Measurements from ENCODE around the gene SGMS1. TPM values are rescaled to one million over a fixed set of nuclear protein-coding genes. Genes with fewer than 3 reads are reported as not detected.

SGMS1 gene
- total RNA-seq, 4 donors from 2014 or later = 64.3 to 132 (median 87.0) TPM

DNA sequence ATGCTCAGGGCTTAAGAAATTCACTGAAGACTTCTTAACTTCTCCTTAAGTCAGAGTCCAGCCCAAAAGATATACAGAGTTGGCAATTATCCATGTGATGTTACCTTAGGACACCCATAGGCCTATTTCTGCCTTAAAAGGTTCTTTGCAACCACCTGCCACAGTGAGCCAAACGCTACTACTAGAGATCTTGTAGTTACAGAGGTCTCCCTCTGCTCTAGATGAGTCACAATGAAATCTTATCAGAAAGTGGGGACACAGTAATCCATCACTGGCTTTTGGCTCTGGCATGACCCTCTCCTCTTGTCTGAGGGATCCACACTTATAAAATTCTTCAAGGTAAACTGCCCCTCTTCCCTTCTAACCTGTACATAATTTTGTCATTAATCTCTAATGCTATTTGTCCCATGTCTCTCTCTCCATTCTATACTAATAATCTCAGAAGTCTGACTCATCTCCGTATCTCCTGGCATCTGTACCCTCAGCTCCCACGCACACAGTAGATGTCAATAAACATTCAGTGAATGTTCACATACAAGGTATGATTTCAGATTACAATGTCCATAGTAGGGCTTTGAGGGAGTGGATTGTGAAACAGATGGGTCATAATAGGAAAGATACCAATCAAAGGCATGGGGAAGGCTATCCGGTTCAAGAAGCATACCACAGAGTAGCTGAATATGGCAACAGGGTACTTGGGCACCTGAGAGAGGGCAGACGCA lies 112.1 kb downstream of the SGMS1 start:
- no peaks in the 10 kb centered on the region for H3K27me3 ChIP-seq
- no peak for DNase-seq (ENCODE audit: extremely low spot score)
- H3K27ac ChIP-seq (replicated peaks in 1 of 4) = peak overlapping the region; percentile 1 to 37 (median 15)
- H3K36me3 ChIP-seq = no peaks in the 10 kb centered on the region
- peaks cover 35 to 64% (median 51%) of the 10 kb centered on the region in 4 donors for H3K4me1 ChIP-seq
- no peak overlapping the region for H3K4me3 ChIP-seq
- 51% methylated on average over 5 of the region's 5 CpGs for WGBS
- TF ChIP-seq, protein P1, sequence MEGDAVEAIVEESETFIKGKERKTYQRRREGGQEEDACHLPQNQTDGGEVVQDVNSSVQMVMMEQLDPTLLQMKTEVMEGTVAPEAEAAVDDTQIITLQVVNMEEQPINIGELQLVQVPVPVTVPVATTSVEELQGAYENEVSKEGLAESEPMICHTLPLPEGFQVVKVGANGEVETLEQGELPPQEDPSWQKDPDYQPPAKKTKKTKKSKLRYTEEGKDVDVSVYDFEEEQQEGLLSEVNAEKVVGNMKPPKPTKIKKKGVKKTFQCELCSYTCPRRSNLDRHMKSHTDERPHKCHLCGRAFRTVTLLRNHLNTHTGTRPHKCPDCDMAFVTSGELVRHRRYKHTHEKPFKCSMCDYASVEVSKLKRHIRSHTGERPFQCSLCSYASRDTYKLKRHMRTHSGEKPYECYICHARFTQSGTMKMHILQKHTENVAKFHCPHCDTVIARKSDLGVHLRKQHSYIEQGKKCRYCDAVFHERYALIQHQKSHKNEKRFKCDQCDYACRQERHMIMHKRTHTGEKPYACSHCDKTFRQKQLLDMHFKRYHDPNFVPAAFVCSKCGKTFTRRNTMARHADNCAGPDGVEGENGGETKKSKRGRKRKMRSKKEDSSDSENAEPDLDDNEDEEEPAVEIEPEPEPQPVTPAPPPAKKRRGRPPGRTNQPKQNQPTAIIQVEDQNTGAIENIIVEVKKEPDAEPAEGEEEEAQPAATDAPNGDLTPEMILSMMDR (IDR thresholded peaks at IDR 0.05) = no peak
- TF ChIP-seq EP300 (IDR thresholded peaks at IDR 0.05) (no peak), POLR2A (IDR thresholded peaks at IDR 0.05; ENCODE audit: low read depth) (no peak), POLR2AphosphoS5 (IDR thresholded peaks at IDR 0.05) (no peak)
- H3K9me3 ChIP-seq = no peaks in the 10 kb centered on the region
- intact Hi-C loops (cut with DNase I) = no loop called here

DNA sequence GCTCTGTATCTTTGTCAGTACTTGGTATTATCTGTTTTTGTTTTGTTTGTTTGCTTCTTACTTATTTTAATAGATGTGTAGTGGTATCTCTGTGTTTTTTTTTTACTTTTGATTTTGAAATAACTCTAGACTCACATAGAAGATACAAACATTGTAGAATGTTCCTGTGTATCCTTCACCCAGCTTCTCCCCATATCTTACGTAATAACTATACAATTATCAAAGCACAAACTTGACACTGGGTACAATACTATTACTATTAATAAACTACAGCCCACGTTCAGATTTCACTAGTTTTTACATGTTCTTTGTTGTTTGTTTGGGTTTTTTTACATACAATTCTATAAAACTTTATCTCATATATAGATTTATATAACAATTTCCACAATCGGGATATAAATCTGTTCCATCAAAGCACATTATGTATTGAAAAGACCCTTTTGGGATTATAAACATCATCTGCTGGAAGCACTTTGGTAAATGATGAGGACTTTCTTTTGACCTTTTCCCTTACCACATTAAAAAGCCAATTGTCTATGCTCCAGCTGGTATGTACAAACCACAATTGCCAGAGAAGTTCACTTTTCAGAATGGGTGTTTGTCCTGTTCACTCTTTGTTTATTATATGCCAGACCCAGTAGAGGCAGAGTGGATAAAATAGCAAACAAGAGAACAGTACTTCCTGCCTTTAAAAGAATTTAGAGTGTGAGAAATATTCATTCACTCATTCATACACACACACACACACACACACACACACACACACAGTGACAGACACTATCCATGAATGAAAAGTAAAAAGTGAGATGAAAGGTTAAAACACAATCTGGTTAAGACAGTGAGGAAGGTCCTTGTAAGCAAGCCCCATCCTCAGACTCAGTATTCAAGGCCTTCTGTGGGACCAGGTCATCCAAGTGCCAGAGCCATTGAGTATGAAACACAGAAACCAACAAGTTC lies 113.0 kb downstream of the SGMS1 start:
- 82% methylated on average over 3 of the region's 3 CpGs for WGBS
- intact Hi-C loops (cut with DNase I) = no loop called here
- H3K9me3 ChIP-seq = no peaks in the 10 kb centered on the region
- no peaks in the 10 kb centered on the region for H3K27me3 ChIP-seq
- H3K4me3 ChIP-seq = no peak overlapping the region
- no peak overlapping the region for H3K27ac ChIP-seq (replicated peaks in 1 of 4)
- no peaks in the 10 kb centered on the region for H3K36me3 ChIP-seq
- no peak for DNase-seq (ENCODE audit: extremely low spot score)
- peaks cover 31 to 56% (median 49%) of the 10 kb centered on the region in 4 donors for H3K4me1 ChIP-seq
- TF ChIP-seq POLR2A (IDR thresholded peaks at IDR 0.05; ENCODE audit: low read depth) (no peak), POLR2AphosphoS5 (IDR thresholded peaks at IDR 0.05) (no peak), EP300 (IDR thresholded peaks at IDR 0.05) (no peak)
- TF ChIP-seq, protein P1 (IDR thresholded peaks at IDR 0.05) = no peak

DNA sequence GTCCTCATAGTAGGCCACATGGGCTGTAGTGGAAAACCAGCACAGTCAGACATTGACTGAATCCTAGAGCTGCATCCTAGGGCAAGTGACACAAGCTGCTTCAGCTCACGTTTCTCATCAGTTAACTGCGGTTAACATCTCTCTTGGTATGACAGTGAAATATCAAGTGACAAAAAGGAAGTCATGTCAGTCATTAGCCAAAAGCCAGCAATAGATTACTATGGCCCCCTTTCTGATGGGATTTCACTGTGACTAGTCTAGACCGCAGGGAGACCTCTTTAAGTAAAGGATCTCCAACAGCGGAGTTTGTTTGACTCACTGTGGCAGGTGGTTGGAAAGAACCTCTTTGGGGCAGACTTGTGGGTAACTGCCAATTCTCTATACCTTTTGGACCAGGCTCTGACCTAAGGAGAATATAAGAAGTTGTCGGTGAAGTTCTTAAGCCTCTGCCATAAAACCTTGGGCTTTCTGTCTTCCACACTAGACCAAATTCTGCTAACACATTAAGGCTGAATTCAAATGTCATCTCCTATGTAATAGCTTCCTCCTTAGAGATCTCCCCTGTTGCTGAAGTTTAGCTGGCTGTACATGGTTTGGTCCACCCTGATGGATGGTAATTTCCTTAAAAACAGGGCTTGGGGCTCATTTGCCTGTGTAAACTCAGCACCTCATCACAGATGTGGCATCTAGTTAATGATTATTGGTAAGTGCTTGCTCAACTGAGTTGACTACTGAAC lies 115.3 kb downstream of the SGMS1 start:
- Histone ChIP-seq H3K36me3 (no peaks in the 10 kb centered on the region), H3K27me3 (no peaks in the 10 kb centered on the region), H3K9me3 (no peaks in the 10 kb centered on the region), H3K27ac (replicated peaks in 1 of 4) (peak overlapping the region in 1 of 4 donors; percentile 34), H3K4me1 (peaks cover 21 to 46% (median 40%) of the 10 kb centered on the region in 4 donors), H3K4me3 (no peak overlapping the region)
- intact Hi-C loops (cut with DNase I) = no loop called here
- DNase-seq (ENCODE audit: extremely low spot score) = no peak
- TF ChIP-seq POLR2A (IDR thresholded peaks at IDR 0.05; ENCODE audit: low read depth) (no peak), EP300 (IDR thresholded peaks at IDR 0.05) (no peak), POLR2AphosphoS5 (IDR thresholded peaks at IDR 0.05) (no peak)
- TF ChIP-seq, protein P1 (IDR thresholded peaks at IDR 0.05) = no peak
- WGBS = 100% methylated on average over 5 of the region's 5 CpGs

DNA sequence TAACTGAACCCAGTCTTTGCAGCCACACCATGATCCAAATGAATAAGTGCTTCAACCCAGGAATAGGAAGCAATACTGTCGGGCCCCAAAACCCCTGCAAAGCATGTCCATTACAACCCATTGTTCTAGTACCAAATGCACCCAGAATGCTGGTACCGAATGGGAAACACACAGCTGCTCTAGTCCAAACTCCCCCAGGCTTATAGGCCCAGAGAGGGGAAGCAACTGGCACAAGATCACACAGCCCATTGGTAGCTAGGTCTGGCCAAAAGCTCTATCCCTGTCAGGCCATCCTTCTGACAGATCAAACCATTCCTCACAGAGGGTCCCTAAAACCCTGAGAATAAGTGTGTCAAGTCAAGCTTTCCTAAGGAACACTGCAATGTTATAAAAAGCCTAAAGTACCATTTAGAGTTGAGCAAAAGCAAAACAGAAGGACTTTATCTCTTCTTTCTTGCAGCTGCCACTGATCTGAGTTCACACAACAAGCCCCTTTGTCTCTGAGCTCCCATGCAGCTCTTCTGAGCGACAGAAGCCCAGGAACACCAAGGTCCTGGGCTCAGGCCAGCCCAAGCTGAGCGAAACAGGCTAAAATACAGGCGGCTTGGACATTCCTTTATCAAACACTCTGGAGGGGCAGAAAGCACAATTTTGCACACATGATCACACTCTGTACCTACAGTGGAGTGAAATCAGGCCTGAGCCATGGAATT lies 116.7 kb downstream of the SGMS1 start:
- 98% methylated on average over 5 of the region's 5 CpGs for WGBS
- no peak for TF ChIP-seq POLR2AphosphoS5 (IDR thresholded peaks at IDR 0.05)
- no peak for TF ChIP-seq EP300 (IDR thresholded peaks at IDR 0.05)
- TF ChIP-seq, protein P1 (IDR thresholded peaks at IDR 0.05) = no peak
- no peak for TF ChIP-seq POLR2A (IDR thresholded peaks at IDR 0.05; ENCODE audit: low read depth)

More for the DNA sequence above, 116.7 kb downstream of the SGMS1 start:
- H3K9me3 ChIP-seq = no peaks in the 10 kb centered on the region
- no peak for DNase-seq (ENCODE audit: extremely low spot score)
- intact Hi-C loops (cut with DNase I) = no loop called here
- H3K27me3 ChIP-seq = no peaks in the 10 kb centered on the region
- H3K27ac ChIP-seq (replicated peaks in 1 of 4) = peak overlapping the region in 1 of 4 donors; percentile 34
- peaks cover 14 to 37% (median 31%) of the 10 kb centered on the region in 4 donors for H3K4me1 ChIP-seq
- H3K4me3 ChIP-seq = no peak overlapping the region
- no peaks in the 10 kb centered on the region for H3K36me3 ChIP-seq
